Sigmoid colon (tissue), 4 donors: Measurements from ENCODE around the gene CDK14.

ENCODE experiments used
- EP300 ChIP-seq, 4 donors: sonication (generic); formaldehyde crosslinking; IDR thresholded peaks; one replicate each; pipeline ENCODE4 v1.6.1; 2017; ENCODE audit warnings: antibody characterized with exemption in 4 of 4
- POLR2A ChIP-seq, 2 donors: fragments of 450-650 bp; IDR thresholded peaks; one replicate each; pipeline ENCODE4 v1.6.1; 2016; ENCODE audit warnings: antibody characterized with exemption in 2 of 2, mild to moderate bottlenecking in 2 of 2, moderate library complexity in 2 of 2
- TF ChIP-seq, protein P1 (sequence below), 4 experiments: fragments of 450-650 bp in 3 of 4; fragments of 200-600 bp in 1 of 4; IDR thresholded peaks; one replicate each; pipeline ENCODE4 v1.5.1; 2016 to 2019; ENCODE audit warnings: antibody characterized with exemption in 4 of 4, mild to moderate bottlenecking in 3 of 4, moderate library complexity in 2 of 4

DNA sequence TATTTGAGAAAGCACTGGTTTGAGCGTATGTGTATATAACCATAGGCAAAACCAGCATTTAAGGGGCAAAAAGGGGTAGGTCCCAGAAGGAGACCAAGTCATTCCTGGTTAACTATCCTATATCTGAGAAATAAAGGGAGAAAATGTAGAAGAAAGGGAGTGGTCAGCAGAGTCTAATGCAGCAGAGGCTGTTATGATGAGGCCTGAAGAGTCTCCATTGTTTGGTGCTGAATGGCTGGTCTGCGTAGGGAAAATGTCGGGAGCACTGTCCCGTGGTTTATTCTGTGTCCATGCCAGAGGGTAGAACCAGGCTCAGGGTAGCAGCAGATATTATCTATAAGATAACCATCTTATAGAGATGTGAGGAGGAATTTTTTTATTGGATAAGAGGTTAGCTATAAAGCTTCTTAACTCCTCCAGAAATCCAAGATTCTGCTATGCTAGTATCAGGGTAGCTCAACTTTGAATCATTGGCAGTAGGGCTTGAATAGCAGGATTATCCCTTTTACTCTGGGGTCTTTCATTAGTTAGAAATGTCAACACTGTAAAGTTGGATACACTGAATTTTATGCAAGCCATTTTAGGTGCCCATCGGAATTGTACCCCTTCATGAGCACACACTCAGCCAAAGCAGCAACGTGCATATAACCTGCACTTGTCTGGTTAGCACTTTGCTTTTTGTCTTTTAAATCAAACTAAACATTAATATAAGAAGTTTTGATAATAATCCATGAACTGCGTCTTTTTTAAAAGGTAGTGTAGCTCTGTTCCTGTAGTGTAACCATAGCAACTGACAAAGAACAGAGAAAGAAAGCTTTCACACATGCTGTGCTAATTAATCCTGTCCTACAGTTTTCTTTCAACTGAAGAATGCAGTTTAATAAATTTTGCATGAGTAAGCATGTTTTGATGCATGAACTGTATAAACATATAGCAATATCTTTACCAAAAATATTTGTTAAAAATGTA, 356.1 kb downstream of the CDK14 start:
- TF ChIP-seq, protein P1, sequence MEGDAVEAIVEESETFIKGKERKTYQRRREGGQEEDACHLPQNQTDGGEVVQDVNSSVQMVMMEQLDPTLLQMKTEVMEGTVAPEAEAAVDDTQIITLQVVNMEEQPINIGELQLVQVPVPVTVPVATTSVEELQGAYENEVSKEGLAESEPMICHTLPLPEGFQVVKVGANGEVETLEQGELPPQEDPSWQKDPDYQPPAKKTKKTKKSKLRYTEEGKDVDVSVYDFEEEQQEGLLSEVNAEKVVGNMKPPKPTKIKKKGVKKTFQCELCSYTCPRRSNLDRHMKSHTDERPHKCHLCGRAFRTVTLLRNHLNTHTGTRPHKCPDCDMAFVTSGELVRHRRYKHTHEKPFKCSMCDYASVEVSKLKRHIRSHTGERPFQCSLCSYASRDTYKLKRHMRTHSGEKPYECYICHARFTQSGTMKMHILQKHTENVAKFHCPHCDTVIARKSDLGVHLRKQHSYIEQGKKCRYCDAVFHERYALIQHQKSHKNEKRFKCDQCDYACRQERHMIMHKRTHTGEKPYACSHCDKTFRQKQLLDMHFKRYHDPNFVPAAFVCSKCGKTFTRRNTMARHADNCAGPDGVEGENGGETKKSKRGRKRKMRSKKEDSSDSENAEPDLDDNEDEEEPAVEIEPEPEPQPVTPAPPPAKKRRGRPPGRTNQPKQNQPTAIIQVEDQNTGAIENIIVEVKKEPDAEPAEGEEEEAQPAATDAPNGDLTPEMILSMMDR (IDR thresholded peaks at IDR 0.05): no peak
- no peak for TF ChIP-seq EP300 (IDR thresholded peaks at IDR 0.05)
- no peak for TF ChIP-seq POLR2A (IDR thresholded peaks at IDR 0.05)
